Adrenal gland (tissue), 12 donors: Measurements from ENCODE around the gene CXXC5. TPM values are rescaled to one million over a fixed set of nuclear protein-coding genes. Genes with fewer than 3 reads are reported as not detected.
A peak's percentile ranks its signal among the peaks of the same experiment; 100 is the strongest.

Source experiments
- DNase-seq, 7 donors: peaks; one replicate each; pipeline ENCODE4 v3.0.0-alpha.2; 2019 to 2020
- H3K27ac ChIP-seq, 5 donors: fragments of 200-600 bp; sonication (generic) in 4 of 5; 1 replicate in 3 of 5; 2 replicates in 2 of 5; pipeline versions ENCODE4 v1.5.1 to v1.8.0; 2016 to 2020; ENCODE audit warnings: mild to moderate bottlenecking in 1 of 5
- H3K27me3 ChIP-seq: fragments of 200-600 bp; 2 replicates; pipeline ENCODE4 v1.8.0; 2021
- H3K36me3 ChIP-seq, 2 donors: fragments of 200-600 bp; replicated peaks in 1 of 2; 1 replicate in 1 of 2; 2 replicates in 1 of 2; pipeline versions ENCODE4 v1.5.1 to v1.8.0; 2018 to 2022
- H3K4me1 ChIP-seq, 2 donors: fragments of 200-600 bp; replicated peaks in 1 of 2; 1 replicate in 1 of 2; 2 replicates in 1 of 2; pipeline versions ENCODE4 v1.5.1 to v1.8.0; 2018 to 2021
- H3K4me3 ChIP-seq, 4 donors: fragments of 200-600 bp; sonication (generic) in 3 of 4; one replicate each; pipeline ENCODE4 v1.5.1; 2016 to 2018
- H3K9me3 ChIP-seq, 3 donors: fragments of 200-600 bp; sonication (generic) in 1 of 3; replicated peaks in 1 of 3; 1 replicate in 2 of 3; 2 replicates in 1 of 3; pipeline versions ENCODE4 v1.5.1 to v1.8.0; 2016 to 2021
- CTCF ChIP-seq, 6 experiments: fragments of 450-650 bp in 4 of 6; fragments of 200-600 bp in 2 of 6; sonication (generic) in 1 of 6; IDR thresholded peaks; 1 replicate in 5 of 6; 2 replicates in 1 of 6; pipeline versions ENCODE4 v1.5.1 to v1.8.0; 2016 to 2021; ENCODE audit warnings: antibody characterized with exemption in 6 of 6, mild to moderate bottlenecking in 2 of 6, moderate library complexity in 1 of 6
- POLR2A ChIP-seq, 2 donors: fragments of 450-650 bp; IDR thresholded peaks; one replicate each; pipeline ENCODE4 v1.6.1; 2017; ENCODE audit warnings: antibody characterized with exemption in 2 of 2, mild to moderate bottlenecking in 2 of 2, moderate library complexity in 1 of 2
- WGBS, 4 donors: extraction: QIAGEN DNeasy Blood & Tissue Kit in 2 of 4; methylation state at CpG; one replicate each; pipeline versions ENCODE4 v1.1.5 to v1.1.7; 2013 to 2017; 5-methylcytosine and 5-hydroxymethylcytosine counted together
- intact Hi-C, 2 donors: fragments of 100-400 bp; cut with DNase I; formaldehyde crosslinking; loops; one replicate each; pipeline versions ENCODE4 v1.14.1 to v1.15.0; 2022 to 2023
- polyA plus RNA-seq, 3 donors: library from polyadenylated mRNA; stranded (reverse); fragments of 200-250 nt in 2 of 3; fragments of 350-450 nt in 1 of 3; fragmentation: Illumina TruSeq in 1 of 3; extraction: RNeasy Lipid Tissue Mini Kit (QIAGEN cat#74804) in 1 of 3; gene quantifications; one replicate each; pipeline ENCODE4 v1.2.3, GENCODE V29; 2013 to 2014
- total RNA-seq, 9 donors: library from RNA; depleted of rRNA in 4 of 9; stranded (reverse); fragments of >200 nt in 4 of 9; fragments of 120-200 nt in 1 of 9; fragmentation: NEBNext Ultra II Directional in 1 of 9; extraction: Animal tissue kit (Norgen Biotek cat#: 25700) in 1 of 9; gene quantifications; one replicate each; pipeline versions ENCODE4 v1.1.0 to v1.2.4, GENCODE V29; 2013 to 2023
- donor health status: healthy with polysubstance abuse.
- donor health status: Bipolar disorder and iron deficiency.
- donor health status: DM: yes; HTN: yes; CAD: no.
- donor health status: DM: no; HTN: no; CAD: no.
- donor health status: DM: no; HTN: no; CAD: no.
- donor health status: DM: yes; HTN: yes; CAD: no.

The CXXC5 gene
- total and polyA plus RNA-seq, 12 donors: 16.2 to 79.3 (median 34.7) TPM

- intact Hi-C loops: no loop called here
- H3K27ac ChIP-seq: no peak overlapping the region
- peak in 4 of 7 donors; percentile 1 to 21 (median 9) for DNase-seq
Observed at GRCh38 chr5:139642891-139643871, 5.0 kb upstream of the CXXC5 start.

GRCh38 chr5:139644001-139644456 is 4.1 kb upstream of the CXXC5 start:
- peak in 5 of 7 donors; percentile 7 to 51 (median 15) for DNase-seq

More at GRCh38 chr5:139642891-139643871, 5.0 kb upstream of the CXXC5 start:
- no peaks in the 10 kb centered on the region for H3K27me3 ChIP-seq
- WGBS, 4 donors: 62 to 91% (median 75%) methylated on average over 6 to 16 of the region's 16 CpGs
- no peak for TF ChIP-seq POLR2A (IDR thresholded peaks at IDR 0.05)
- no peak for TF ChIP-seq CTCF (IDR thresholded peaks at IDR 0.05)
- H3K9me3 ChIP-seq: no peaks in the 10 kb centered on the region
- H3K4me3 ChIP-seq: no peak overlapping the region
- peaks cover 13 to 21% of the 10 kb centered on the region in 2 donors for H3K4me1 ChIP-seq
- H3K36me3 ChIP-seq: no peaks in the 10 kb centered on the region

DNA sequence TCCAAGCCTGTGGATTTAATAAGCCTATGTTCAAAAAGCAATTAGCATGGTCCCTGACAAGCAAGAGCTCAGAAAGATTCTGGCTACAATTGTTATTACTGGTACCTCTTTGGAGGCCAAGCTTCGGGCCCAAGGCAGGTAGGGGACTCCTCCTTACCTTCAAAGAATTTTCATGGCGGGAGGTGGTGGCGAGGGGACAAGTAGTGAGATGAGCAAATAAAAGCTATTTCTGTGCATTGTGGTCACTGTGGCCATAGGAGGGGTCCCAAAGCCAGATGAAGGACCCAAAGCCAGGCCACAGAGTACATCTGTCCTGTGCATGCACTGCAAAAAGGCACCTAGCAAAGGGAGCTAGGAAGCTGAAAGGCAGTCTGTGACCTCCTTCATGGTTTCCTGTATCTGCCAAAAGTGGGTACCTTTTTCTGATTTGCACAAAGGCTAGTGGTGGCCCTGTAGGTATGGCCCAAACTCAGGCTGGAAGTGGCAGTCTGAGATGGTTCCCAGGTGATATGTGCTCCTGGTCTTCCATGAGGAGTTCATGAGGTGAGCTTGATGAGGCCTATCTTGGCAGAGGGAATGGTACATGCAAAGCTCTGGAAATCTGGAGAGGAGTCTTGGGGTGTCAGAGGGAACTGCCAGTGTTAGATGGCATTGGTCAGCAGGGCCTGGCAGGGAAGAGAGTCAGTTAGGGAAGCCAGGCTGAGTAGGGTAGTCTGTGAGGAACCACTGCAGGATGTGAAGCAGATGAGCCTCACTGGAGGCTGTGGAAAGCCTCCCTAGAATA is 3.3 kb upstream of the CXXC5 start:
- no peaks in the 10 kb centered on the region for H3K9me3 ChIP-seq
- DNase-seq: peak in 3 of 7 donors; percentile 6 to 18 (median 16)
- peaks cover 13 to 15% of the 10 kb centered on the region in 2 donors for H3K4me1 ChIP-seq
- WGBS, 4 donors: 92 to 98% (median 96%) methylated on average over 3 of the region's 3 CpGs
- TF ChIP-seq CTCF (IDR thresholded peaks at IDR 0.05) (no peak), POLR2A (IDR thresholded peaks at IDR 0.05) (no peak)
- intact Hi-C loops: loop anchor here in 1 of 2 donors (5.0 kb wide), 1 partner anchor 42 kb away; no protein-coding TSS in a partner anchor
- no peaks in the 10 kb centered on the region for H3K36me3 ChIP-seq
- H3K4me3 ChIP-seq: no peak overlapping the region
- no peak overlapping the region for H3K27ac ChIP-seq
- no peaks in the 10 kb centered on the region for H3K27me3 ChIP-seq

More at GRCh38 chr5:139644001-139644456, 4.1 kb upstream of the CXXC5 start:
- Histone ChIP-seq H3K36me3 (no peaks in the 10 kb centered on the region), H3K27ac (no peak overlapping the region), H3K4me3 (no peak overlapping the region), H3K27me3 (no peaks in the 10 kb centered on the region), H3K4me1 (peaks cover 13 to 15% of the 10 kb centered on the region in 2 donors), H3K9me3 (no peaks in the 10 kb centered on the region)
- intact Hi-C loops: no loop called here
- TF ChIP-seq POLR2A (IDR thresholded peaks at IDR 0.05) (no peak), CTCF (IDR thresholded peaks at IDR 0.05) (no peak)
- 75 to 89% (median 81%) methylated on average over 3 to 5 of the region's 5 CpGs for WGBS, 4 donors
